HEK293T (cell line): Measurements from ENCODE around the gene MYO18A.

Experiments used
- BHLHE40 ChIP-seq: fragments of 450-650 bp; IDR thresholded peaks from 2 replicates; pipeline ENCODE4 v1.6.1; 2016; ENCODE audit warnings: mild to moderate bottlenecking, moderate library complexity, borderline replicate concordance
- FOXM1 ChIP-seq: fragments of 450-650 bp; IDR thresholded peaks from 2 replicates; pipeline ENCODE4 v1.6.1; 2017; ENCODE audit warnings: mild to moderate bottlenecking, borderline replicate concordance
- SP1 ChIP-seq: fragments of 450-650 bp; IDR thresholded peaks from 2 replicates; pipeline ENCODE4 v1.6.1; 2017
- TARDBP ChIP-seq: fragments of 450-650 bp; IDR thresholded peaks from 2 replicates; pipeline ENCODE4 v1.6.1; 2016

GRCh38 chr17:29074488-29074887 lies 105.7 kb downstream of the MYO18A start:
- TF ChIP-seq TARDBP (no peak), SP1 (no peak), BHLHE40 (no peak), FOXM1 (no peak)
